NCI-H526 treated with DMSO at 0.1 percent for 48 hours (cell line): ENCODE data around the gene SERPINB5.

Source experiments
- DNase-seq: peaks from one replicate; lab custom pipeline; 2025; lab: John Stamatoyannopoulos, UW

SERPINB5 gene

GRCh38 chr18:63527251-63527650 is 50.5 kb downstream of the SERPINB5 start:
- no peak for DNase-seq

GRCh38 chr18:63528863-63529492 is 52.2 kb downstream of the SERPINB5 start:
- no peak for DNase-seq

- DNase-seq: no peak
Measured at GRCh38 chr18:63532471-63532870, 55.7 kb downstream of the SERPINB5 start.

- no peak for DNase-seq
Measured at GRCh38 chr18:63534615-63535014, 57.9 kb downstream of the SERPINB5 start.

DNA sequence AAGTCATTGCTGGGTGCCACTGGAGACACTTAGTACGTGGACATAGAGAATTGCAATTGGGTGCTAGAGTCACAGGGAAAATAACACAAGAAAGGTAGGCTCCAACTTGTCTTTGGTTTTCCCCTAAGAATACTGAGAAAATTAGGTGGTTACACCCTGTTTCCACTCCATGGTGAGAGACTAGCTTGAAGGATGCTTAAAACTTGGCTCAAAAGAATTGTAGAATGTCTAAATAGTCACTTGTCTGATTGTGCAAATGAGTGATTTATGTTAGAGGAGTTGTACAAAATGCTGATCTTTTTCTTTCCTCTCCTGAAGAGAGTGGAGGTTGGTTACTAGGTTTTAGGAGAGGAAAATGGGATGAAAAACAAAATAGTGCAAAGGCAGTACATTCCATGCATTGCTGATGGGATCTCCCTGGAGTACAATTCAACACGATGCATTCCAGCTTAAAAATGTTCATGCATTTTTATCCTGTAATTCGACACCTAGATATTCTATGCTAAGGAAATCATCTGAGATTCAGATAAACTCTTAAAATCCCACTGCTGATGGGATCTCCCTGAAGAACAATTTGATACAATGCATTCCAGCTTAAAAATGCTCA is 63.2 kb downstream of the SERPINB5 start:
- no peak for DNase-seq

DNA sequence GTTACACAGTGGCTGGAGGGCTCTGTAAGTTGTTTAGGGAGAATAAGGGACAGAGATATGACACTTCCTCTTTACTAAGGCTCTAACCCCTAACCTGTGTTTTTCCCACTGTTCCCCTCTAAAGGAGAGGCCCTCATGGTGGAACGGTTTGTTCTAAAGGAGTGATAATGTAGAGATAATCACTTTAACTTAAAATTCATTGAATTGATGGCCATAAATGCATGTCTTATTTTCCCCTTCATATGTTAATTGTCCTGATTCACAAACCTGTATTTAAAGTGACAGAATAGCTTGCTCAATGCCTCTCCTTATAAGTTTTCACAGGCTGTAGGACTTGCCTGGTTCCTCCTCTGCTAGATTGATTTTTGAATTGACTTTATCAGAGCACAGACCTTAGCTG is 65.3 kb downstream of the SERPINB5 start, which contains the start of gene SERPINB12:
SERPINB12 (plus strand) TSS at position 301 of the 400 bp plus-strand sequence. CDS start 13,791 bp downstream, outside the sequence.
- DNase-seq: no peak

DNA sequence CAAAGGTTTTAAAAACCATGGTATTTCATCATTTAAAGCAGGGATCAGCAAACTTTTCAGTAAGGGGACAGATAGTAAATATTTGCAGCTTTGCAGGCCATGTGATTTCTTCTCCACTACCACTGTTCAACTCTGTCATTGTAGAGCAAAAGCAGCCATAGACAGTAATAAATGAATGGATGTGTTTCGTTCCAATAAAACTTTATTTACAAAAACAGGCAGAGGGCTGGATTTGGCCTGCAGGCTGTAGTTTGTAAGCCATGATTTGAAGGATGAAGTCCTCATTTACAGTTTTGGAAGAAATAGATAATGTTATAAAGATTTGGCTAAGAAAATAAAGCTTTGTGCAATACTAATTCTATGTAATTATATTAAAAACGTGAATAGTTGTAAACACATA is 67.3 kb downstream of the SERPINB5 start:
- DNase-seq: no peak

DNA sequence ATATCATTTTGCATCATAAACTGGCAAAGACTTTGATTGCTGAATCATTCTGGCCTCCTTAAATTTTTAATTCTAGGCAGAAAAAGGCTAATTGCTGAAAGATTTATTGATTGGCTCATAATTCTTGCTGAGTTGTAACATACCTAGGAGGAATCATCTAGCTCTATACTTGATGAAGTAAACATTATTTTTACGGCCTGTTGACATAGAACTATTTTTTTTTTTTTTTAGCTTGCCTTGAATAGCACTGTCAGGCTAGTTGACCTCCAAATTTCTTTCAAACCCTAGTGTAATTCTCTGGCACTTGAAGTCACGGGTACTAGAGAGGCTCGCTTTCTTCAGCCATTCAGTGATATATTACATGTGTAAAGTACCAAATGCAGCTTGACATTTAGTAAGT is 68.2 kb downstream of the SERPINB5 start:
- DNase-seq: no peak

- DNase-seq: no peak
Measured at GRCh38 chr18:63550068-63550467, 73.3 kb downstream of the SERPINB5 start.

- DNase-seq: no peak
Measured at GRCh38 chr18:63551769-63552168, 75.0 kb downstream of the SERPINB5 start.

DNA sequence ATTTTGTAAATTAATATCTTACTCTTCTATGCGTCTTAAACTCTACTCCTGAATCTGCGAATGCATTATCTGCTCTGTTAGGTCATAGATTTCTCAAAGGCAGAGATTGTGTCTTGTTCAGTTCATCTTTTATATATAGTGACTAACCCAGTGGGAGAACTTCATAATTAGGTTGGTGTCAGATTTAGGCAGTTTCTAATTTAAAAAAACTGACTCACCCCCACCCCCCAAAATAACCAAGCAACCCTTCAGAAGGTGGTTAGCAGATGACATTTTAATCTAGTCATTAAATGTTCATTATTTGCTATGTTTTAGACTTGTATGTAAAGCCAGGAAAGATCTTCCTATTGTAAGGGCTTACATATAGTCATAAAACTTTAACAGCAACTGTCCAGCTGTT is 75.8 kb downstream of the SERPINB5 start:
- DNase-seq: no peak

DNA sequence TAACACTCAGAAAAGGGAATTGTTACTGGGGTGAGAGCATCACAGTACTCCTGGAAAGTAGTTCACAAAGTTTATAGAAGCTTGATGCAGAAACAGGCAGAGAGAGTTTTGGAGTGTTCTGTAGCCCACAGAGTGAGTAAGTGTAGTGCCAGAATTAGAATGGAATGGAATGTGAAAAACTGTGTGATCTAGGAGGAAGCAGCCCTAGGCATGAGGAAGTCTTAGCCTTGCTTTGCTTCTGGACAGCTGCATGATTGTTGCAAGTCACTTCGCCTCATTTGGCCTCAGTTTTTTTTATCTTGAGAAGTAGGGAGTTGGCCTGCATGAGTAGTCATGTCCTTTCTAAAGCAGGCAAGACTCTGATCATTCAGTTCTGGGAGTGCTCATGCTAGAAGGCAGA is 76.3 kb downstream of the SERPINB5 start:
- no peak for DNase-seq
